HG03457 (cell line): ENCODE measurements around the gene TBX10.
"Not testable (repeated sequence)": the region's sequence is repeated elsewhere in the genome, so short reads cannot be mapped to it uniquely, and the experiment has no call there.

ENCODE experiments used
- ATAC-seq: cut with Tn5 transposase; IDR thresholded peaks from one replicate; pipeline ENCODE4 v1.9.1; 2021; ENCODE audit warnings: moderate number of reproducible peaks; ENCODE audit not compliant: unreplicated experiment

TBX10 gene

GRCh38 chr11:67664696-67665540, 25.4 kb upstream of the TBX10 start:
- ATAC-seq, result no peak

- ATAC-seq, result no peak
These were observed 24.6 kb upstream of the TBX10 start for GRCh38 chr11:67664213-67664585.

GRCh38 chr11:67663532-67664212, 24.1 kb upstream of the TBX10 start:
- ATAC-seq, result no peak

- no peak for ATAC-seq
These were observed 23.4 kb upstream of the TBX10 start for GRCh38 chr11:67662835-67663531.

- no peak for ATAC-seq
These were observed 22.7 kb upstream of the TBX10 start for GRCh38 chr11:67662142-67662834.

- ATAC-seq, result not testable (repeated sequence)
These were observed 21.2 kb upstream of the TBX10 start for GRCh38 chr11:67660752-67661151.

GRCh38 chr11:67659651-67660165, 20.1 kb upstream of the TBX10 start:
- not testable (repeated sequence) for ATAC-seq

- ATAC-seq, result no peak
These were observed 17.7 kb upstream of the TBX10 start for GRCh38 chr11:67657300-67657699.

- no peak for ATAC-seq
These were observed 16.8 kb upstream of the TBX10 start for GRCh38 chr11:67656278-67656922.

GRCh38 chr11:67654225-67654624, 14.7 kb upstream of the TBX10 start:
- ATAC-seq, result no peak

GRCh38 chr11:67652965-67653845, 13.6 kb upstream of the TBX10 start:
- ATAC-seq, result no peak

GRCh38 chr11:67651976-67652781, 12.6 kb upstream of the TBX10 start:
- ATAC-seq, result no peak

- no peak for ATAC-seq
These were observed 10.3 kb upstream of the TBX10 start for GRCh38 chr11:67649634-67650510.

- no peak for ATAC-seq
These were observed 9.4 kb upstream of the TBX10 start for GRCh38 chr11:67648796-67649613.

GRCh38 chr11:67648140-67648795, 8.7 kb upstream of the TBX10 start:
- ATAC-seq, result no peak

- no peak for ATAC-seq
These were observed 7.9 kb upstream of the TBX10 start for GRCh38 chr11:67647471-67647870.
